ENCODE measurements around the gene RHOD.
A peak's percentile ranks its signal among the peaks of the same experiment; 100 is the strongest.

Gene RHOD, protein sequence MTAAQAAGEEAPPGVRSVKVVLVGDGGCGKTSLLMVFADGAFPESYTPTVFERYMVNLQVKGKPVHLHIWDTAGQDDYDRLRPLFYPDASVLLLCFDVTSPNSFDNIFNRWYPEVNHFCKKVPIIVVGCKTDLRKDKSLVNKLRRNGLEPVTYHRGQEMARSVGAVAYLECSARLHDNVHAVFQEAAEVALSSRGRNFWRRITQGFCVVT

DNA sequence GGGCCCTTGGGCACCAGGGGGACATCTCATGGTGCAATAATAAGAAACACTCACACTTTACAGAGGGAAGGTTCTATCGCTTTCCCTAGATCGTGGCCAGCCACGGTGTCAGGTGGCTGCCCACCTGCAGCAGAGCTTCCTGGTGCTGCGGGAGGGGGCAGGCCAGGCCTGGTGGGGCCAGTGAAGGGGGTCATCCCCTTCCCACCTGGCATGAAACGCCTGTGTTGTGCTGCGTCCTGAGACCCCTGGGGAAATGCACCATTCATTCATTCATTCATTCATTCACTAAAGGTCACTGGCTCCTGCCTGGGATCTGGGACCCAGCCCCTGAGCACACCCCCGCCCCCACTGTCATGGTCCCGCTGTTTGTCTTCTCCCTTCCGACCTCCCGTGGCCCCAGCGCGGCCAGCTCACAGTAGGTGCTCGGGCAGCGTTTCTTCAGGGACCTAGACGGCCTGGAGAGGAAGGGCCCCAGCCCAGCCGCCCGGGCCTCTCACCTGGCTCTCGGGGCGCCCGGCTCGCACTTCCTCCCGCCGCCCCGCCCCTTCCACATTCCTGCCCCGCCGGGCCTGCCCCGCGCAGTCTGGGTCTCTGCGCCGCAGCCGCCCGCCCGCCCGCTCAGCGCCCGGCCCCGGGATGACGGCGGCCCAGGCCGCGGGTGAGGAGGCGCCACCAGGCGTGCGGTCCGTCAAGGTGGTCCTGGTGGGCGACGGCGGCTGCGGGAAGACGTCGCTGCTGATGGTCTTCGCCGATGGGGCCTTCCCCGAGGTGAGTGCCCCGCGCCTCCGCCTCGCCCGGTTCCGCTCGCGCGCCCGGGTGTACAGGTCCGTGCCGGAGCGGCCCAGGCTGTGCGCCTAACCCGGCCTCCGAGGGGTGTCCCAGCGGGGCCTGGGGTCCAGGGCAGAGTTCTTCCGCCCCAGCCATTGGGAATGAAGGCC is at the start of gene RHOD:
Gene RHOD (plus strand): TSS at position 581 of the 938 bp plus-strand sequence. CDS start 56 bp downstream, at position 637.
- no peak for DNase-seq (ENCODE audit: low spot score)
- H3K4me3 ChIP-seq = peak within 1 kb of the TSS; percentile 79
- TF ChIP-seq, protein P1, sequence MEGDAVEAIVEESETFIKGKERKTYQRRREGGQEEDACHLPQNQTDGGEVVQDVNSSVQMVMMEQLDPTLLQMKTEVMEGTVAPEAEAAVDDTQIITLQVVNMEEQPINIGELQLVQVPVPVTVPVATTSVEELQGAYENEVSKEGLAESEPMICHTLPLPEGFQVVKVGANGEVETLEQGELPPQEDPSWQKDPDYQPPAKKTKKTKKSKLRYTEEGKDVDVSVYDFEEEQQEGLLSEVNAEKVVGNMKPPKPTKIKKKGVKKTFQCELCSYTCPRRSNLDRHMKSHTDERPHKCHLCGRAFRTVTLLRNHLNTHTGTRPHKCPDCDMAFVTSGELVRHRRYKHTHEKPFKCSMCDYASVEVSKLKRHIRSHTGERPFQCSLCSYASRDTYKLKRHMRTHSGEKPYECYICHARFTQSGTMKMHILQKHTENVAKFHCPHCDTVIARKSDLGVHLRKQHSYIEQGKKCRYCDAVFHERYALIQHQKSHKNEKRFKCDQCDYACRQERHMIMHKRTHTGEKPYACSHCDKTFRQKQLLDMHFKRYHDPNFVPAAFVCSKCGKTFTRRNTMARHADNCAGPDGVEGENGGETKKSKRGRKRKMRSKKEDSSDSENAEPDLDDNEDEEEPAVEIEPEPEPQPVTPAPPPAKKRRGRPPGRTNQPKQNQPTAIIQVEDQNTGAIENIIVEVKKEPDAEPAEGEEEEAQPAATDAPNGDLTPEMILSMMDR (IDR thresholded peaks at IDR 0.05) = no peak
- H3K27ac ChIP-seq = peak within 1 kb of the TSS; percentile 88

DNA sequence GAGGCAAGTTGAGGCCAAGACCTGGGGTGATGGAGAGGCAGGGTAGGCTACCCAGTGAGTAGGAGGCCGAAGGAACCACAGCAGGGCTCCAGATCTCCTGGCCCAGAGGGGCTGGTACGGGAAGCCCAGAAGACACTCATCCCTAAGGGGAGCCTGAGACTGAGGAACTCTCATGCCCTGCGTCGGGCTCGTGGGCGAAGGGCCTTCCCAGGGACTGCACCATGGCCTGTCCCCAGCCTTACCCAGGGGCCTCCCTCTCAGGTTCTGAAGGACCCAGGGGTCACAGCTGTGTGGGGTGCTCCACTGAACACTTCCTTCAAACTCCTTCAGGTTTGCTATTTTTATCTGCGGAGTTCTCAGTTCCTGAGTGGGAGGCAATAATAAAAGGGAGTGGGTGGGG is 49.5 kb upstream of the RHOD start:
- TF ChIP-seq, protein P1 (IDR thresholded peaks at IDR 0.05) = no peak
- no peak overlapping the region for H3K4me3 ChIP-seq
- H3K27ac ChIP-seq = no peak overlapping the region
- no peak for DNase-seq (ENCODE audit: low spot score)

DNA sequence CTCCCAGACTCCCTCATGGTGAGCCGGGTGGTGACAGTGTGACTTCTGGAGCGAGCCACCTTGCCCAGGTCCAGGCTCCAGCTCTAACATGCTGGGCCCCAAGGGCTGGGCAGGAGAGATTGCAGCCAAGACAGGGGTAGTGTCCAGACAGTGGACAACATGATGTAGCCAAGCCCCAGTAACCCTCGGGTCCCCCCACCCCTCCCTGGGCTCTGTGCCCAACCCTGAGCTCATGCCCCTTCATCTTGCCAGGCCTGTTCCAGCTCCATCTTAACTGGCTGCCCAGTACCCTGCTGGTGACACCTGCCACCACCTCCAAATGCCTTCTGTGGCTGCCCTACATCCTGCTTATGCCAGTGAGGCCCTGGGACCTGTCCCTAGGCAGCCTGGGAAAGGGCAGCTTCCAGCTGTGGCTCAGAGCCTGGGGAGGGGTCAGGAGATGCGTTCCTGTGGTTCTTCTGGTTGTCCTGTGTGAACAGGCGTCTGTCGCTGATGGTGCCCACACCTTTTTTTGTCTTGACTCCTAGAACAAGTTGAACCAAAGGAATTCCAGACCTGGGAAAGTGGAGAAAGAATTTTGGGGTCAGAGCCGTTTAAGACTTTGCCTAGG is 46.2 kb upstream of the RHOD start:
- TF ChIP-seq, protein P1 (IDR thresholded peaks at IDR 0.05) = no peak
- H3K27ac ChIP-seq = no peak overlapping the region
- DNase-seq (ENCODE audit: low spot score) = no peak
- H3K4me3 ChIP-seq = no peak overlapping the region

DNA sequence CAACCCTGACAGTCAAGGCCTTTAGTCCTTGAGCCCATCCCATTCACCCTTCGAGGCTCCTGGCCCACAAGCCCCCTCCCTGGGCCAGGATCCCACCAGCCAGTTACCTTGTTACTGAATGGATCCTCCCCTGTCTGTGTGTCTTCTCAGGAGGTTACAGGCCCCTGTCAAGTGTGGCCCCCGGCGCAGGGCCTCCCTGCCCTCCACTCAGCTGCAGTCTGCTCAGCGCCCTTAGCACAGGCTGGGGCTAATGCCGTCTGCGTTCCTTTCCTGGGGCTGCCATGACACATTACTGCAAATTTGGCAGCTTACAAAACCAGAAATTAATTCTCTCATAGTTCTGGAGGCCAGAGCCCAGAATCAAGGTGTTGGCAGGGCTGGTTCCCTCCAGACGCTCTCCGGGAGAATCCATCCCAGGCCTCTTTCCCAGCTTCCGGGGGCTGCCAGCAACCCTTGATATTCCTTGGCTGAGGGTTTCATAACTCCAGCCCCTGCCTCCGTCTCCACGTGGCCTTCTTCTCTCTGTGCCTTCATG is 43.1 kb upstream of the RHOD start:
- DNase-seq (ENCODE audit: low spot score) = no peak
- Histone ChIP-seq H3K27ac (no peak overlapping the region), H3K4me3 (no peak overlapping the region)
- TF ChIP-seq, protein P1 (IDR thresholded peaks at IDR 0.05) = no peak

DNA sequence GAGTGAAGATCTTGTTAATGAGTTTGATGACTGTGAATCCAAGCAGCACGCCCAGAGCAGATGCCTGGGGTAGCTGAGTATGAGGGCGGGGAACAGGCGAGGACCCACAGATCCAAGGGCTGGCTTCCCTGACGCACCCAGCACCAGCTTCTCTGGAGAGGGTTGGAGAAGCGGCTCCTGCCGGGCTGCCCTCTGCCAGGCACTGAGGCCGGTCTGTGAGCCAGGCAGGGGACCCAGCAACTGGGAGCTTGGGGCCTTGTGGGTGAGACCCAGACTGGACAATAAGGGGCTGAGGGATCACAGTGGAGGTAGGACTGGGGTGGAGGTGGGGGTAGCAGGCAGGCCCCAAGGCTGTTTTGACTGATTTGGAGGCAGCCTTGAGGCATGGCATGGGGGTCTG is 42.3 kb upstream of the RHOD start:
- H3K4me3 ChIP-seq = no peak overlapping the region
- no peak overlapping the region for H3K27ac ChIP-seq
- no peak for DNase-seq (ENCODE audit: low spot score)
- TF ChIP-seq, protein P1 (IDR thresholded peaks at IDR 0.05) = no peak

DNA sequence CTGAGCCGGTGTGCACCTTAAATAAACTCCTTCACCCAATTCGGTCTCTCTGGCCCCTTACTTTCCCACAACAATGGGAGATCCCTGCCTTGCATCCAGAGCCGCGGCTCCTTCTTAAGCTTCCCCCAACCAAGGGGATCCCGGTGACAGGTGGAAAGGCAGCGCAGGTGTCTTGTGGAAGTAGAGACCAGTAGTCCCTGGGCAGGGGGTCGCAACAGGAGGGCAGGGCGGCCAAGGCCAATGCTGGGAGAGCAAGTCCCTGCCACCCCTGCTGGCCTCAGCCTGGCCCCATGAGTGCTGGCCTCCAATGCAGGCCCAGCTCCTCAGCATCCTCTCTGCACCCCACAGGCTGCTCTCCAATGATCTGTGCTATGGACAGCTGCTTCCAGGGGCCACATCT is 41.6 kb upstream of the RHOD start:
- no peak for DNase-seq (ENCODE audit: low spot score)
- H3K27ac ChIP-seq = no peak overlapping the region
- H3K4me3 ChIP-seq = no peak overlapping the region
- TF ChIP-seq, protein P1 (IDR thresholded peaks at IDR 0.05) = no peak

All from coronary artery (tissue), 2 donors.